MM.1S (cell line): ENCODE measurements around the gene CLEC18A.

Experiments used
- EZH2 ChIP-seq: fragments of 300-600 bp; sonication (generic); optimal IDR thresholded peaks from 2 replicates; pipeline ENCODE3; 2017; ENCODE audit warnings: low read depth, mild to moderate bottlenecking, antibody characterized with exemption, low read length, mixed read lengths
- EZH2phosphoT487 ChIP-seq: fragments of 300-600 bp; sonication (generic); IDR thresholded peaks from 2 replicates; pipeline ENCODE4 v1.6.1; 2018; ENCODE audit warnings: antibody characterized with exemption, low read length
- TF ChIP-seq, protein P1 (sequence below): fragments of 300-600 bp; sonication (generic); IDR thresholded peaks from 2 replicates; pipeline ENCODE4 v1.5.1; 2016; ENCODE audit warnings: antibody characterized with exemption, low read length, mixed read lengths

DNA sequence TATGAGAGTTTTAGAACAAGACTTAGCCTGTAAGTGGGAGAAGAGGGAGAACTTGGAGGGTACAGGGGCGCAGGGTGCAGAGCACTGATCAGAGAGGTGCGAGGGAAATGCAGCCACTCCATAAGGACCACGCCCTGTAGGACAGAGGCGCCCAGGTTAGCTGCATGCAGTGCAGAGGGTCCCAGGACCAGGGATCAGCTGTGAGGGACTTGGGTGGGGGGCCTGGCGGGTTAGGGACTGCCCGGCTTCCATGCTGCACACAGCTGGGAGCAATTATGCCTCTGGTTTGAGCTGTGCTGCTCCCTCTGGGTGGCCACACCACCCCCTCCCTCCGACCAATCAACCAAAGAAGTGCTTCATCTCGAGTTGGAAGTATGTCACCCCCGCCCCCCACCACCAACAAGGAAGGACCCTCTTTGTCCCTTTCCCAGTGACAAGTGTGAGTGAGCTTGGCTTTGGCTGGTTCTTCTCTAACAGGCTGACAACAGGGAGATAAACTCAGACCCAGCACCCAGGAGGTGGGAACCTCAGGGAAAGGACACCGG is 22.2 kb upstream of the CLEC18A start:
- TF ChIP-seq, protein P1, sequence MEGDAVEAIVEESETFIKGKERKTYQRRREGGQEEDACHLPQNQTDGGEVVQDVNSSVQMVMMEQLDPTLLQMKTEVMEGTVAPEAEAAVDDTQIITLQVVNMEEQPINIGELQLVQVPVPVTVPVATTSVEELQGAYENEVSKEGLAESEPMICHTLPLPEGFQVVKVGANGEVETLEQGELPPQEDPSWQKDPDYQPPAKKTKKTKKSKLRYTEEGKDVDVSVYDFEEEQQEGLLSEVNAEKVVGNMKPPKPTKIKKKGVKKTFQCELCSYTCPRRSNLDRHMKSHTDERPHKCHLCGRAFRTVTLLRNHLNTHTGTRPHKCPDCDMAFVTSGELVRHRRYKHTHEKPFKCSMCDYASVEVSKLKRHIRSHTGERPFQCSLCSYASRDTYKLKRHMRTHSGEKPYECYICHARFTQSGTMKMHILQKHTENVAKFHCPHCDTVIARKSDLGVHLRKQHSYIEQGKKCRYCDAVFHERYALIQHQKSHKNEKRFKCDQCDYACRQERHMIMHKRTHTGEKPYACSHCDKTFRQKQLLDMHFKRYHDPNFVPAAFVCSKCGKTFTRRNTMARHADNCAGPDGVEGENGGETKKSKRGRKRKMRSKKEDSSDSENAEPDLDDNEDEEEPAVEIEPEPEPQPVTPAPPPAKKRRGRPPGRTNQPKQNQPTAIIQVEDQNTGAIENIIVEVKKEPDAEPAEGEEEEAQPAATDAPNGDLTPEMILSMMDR, result no peak
- TF ChIP-seq EZH2phosphoT487, result no peak
- TF ChIP-seq EZH2, result no peak
